HG03457 (cell line): ENCODE data around the gene SDR42E2.
"Not testable (repeated sequence)": the region's sequence is repeated elsewhere in the genome, so short reads cannot be mapped to it uniquely, and the experiment has no call there.

ENCODE experiments used
- ATAC-seq: cut with Tn5 transposase; IDR thresholded peaks from one replicate; pipeline ENCODE4 v1.9.1; 2021; ENCODE audit warnings: moderate number of reproducible peaks; ENCODE audit not compliant: unreplicated experiment

SDR42E2 gene

DNA sequence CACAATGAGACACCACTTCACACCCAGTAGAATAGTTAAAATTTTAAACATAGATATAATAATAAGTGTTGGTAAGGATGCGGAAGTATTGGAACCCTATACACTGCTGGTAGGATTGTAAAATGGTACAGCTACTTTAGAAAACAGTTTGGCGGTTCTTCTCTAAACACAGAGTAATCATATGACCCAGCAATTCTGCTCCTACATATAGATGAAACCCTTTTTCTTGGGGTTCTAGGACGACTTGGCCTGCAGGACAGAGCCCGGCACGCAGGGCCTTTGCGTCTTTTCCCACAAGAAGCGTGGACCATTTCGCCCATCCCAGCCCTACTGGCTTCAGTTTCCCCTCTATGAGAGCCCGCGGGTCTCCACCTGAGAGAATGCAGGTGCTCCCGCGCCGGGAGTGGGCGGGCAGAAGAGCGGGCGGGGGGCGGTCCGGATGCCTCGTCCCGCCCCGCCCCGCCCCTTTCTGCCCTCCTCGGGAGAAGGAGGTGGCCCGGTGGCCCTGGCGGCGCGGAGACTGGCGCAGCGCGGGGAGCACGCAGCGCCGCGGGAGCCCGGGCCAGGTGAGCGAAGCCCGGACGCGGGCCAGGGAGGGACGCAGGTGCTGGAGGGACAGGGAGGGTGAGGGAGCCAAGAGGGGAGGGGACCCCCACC lies at the start of gene SDR42E2:
SDR42E2 (plus strand) TSS at position 508 of the 657 bp plus-strand sequence. CDS start 3,077 bp downstream, outside the sequence.
- no peak for ATAC-seq

DNA sequence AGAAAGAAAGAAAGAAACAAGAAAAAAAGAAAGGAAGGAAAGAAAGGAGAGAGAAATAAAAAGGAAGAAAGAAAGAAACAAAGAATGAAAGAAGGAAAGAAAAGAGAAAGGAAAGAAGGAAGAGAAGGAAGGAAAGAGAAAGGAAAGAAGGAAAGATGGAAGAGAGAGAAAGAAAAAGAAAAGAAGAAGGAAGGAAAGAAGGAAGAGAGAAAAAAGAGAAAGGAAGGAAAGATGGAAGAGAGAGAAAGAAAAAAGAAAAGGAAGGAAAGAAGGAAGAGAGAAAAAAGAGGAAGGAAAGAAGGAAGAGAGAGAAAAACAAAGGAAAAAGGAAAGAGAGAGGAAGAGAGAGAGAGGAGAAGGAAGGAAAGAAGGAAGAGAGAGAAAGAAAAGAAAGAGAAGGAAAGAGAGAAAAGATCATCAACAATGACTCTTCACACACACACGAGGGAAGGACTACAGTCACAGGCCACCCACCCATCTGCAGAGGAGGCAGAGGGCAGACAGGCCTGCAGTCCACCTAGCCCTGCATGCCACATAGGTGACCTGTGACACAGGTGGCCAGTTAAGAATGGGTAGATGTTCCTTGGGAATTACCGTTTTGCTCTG lies 46.1 kb upstream of the SDR42E2 start:
- no peak for ATAC-seq

DNA sequence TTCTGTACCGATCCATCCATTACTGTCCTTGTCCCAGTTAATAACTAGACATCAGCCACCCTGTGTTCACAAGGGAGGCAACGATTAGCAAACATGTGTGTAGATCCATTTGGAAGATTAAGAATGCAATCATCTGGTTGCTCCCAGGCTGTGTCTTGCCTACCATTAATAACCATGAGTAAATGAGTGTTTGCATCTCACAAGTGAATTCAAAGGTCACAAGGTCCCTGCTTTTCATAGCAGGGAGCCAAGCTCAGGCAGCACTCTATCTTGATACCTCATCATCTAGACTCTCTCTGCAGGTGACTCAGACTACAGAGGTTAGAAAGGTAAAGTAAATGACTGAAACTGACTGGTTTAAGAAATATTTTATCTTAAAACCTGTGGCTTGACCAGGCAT lies 44.7 kb upstream of the SDR42E2 start:
- ATAC-seq, result no peak

DNA sequence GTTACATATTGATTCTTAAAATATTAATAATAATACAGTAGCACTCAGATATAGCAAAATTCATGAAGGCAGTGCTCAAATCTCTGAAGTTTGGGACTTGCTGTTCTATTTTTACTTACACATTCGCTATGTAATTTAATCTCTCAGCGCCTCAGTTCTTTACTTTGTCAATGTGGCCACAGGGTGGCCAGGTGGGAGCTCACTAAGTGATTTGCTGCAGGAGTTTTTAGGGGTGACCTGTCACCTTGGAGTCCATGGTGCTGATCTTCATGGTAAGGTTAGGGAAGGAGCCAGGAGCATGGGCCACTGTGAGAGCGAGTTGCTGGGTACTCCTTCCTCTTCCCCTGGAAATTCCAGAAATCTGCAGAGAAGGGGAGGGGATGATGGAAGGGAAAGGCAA lies 41.9 kb upstream of the SDR42E2 start:
- ATAC-seq, result no peak

DNA sequence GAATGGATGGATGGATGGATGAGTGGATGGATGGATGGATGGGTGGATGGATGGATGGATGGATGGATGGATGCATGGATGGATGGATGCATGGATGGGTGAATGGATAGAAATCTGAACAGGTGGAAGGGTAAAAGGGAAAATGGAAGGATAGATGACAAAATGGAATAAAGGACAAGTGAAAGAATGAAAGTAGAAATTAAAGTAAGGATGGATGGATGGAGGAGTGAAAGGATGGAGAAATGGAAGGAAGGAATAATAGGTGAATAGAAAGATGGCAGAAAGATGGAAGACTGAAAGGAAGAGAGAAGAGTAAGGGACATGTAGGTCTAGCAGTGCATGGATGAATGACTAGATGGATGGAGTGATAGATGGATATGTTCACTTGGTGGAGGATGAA lies 40.1 kb upstream of the SDR42E2 start:
- ATAC-seq, result no peak

DNA sequence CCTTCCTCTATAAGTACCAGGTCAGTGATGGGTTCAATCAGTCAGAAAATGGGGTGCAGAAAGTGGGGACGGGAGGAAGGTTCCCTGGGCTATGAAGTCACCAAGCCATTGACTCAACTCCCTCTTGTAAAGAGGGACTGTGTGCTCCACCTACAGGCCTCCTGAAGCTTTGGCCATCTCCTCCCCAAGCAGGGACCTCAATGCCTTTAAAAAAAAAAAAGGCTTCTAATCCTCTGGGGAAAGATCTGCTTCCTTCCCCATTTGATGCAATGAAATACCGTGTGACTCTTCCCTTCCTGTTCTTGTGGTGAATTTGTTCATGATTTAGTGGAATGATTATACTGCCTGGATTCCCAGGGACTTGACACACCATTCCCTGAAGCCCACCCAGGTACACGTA lies 39.2 kb upstream of the SDR42E2 start:
- ATAC-seq, result no peak

DNA sequence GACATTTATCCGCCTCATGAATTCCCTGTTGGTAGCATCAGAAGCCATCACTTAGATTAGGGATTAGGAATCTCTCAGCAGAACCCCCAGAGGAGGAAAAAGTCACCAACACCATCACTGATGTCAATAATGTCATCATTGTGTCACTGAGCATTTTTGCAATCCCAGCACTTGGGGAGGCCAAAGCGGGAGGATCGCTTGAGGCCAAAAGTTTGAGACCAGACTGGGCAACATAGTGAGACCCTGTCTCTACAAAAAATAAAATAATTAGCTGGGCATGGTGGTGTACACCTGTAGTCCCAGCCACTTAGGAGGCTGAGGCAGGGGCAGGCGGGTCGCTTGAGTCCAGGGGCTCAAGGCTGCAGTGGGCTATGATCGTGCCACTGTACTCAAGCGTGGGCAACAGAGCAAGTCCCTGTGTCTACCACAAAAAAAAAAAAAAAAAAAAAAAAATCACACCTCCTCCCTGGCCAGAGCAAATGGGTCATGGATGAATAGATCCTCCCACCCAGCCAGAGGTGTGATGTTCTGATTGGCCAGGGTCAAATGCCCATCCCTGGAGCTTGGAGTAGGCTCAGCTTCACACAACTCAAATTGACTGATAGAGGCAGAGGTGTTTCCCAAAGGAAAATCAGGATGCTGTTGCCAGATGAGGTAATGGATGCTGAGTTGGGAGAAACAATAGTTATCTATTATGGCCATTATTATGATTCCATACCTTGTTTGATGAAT lies 38.4 kb upstream of the SDR42E2 start:
- no peak for ATAC-seq

DNA sequence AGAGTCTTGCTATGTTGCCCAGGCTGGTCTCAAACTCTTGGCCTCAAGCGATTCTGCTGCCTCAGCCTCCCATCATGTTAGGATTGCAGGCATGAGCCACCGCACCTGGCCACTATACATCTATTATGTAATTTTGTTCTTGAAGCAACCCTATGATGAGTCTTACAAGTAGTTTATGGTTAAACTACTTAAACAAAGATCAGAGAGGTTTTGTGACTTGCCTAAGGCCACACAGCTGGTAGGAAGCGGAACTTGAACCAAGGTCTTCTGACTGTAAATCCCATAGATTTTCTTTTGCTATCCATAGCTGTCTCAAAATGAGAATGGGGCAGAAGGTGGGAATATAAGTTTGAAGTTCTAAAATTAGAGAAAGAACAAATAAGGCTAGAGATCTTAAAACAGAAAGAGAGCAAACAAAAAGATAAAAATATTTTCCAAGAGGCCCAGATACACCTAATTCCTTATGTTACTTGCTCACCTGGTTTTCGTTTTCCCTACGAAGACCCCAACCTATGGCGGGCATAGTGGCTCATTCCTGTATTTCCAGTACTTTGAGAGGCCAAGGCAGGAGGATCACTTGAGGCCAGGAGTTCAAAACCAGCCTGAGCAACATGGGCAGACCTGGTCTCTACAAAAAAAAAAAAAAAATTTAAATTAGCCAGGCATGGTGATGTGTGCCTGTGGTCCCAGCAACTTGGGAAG lies 37.6 kb upstream of the SDR42E2 start:
- ATAC-seq, result no peak

DNA sequence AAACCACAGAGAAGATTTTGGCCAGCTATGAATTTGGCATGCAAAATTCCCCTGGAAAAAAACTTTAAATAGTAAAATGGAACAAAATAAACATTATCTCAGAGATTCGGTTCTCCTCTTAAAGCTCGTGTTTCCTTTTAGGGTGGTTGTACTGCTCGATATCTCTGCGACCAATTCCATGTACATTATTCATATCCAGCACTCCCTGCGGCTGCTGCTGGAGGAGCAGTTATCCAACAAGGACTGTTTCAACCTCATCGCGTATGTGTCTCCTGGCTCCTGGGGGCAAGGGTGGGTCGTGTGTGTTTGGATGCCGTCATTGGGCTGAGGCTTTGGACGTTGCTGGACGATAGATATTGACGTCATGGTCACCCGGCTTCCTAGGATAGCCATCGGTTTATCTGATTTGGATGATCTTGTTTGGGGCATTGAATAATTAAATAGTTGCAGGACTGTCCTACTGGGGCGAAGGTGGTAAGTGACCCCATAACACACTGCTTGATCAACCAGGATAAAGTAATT lies 36.2 kb upstream of the SDR42E2 start:
- ATAC-seq, result no peak

DNA sequence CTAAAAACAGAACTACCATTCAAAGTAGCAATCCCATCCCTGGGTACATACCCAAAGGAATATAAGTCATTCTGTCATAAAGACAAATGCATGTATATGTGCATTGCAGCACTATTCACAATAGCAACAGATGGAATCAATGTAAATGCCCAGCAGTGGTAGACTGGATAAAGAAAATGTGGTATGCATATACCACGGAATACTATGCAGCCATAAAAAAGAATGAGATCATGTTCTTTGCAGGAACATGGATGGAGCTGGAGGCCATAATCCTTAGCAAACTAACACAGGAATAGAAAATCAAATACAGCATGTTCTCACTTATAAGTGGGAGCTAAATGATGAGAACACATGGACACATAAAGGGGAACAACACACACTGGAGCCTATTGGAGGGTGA lies 33.8 kb upstream of the SDR42E2 start:
- ATAC-seq, result not testable (repeated sequence)

DNA sequence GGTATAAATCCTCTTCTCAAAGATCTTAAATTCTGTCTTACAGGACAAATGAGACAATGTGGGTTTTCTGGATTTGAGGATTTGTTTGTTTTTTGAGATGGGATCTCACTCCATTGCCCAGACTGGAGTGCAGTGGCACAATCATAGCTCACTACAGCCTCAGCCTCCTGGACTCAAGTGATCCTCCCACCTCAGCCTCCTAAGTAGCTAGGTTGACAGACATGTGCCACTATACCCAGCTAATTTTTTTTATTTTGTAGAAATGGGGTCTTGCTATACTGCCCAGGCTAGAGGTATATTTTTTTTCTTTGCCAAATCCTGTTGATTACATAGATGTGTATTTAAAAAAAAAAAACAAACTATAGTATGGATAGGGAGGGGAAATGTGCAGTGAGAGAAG lies 31.8 kb upstream of the SDR42E2 start:
- ATAC-seq, result no peak

DNA sequence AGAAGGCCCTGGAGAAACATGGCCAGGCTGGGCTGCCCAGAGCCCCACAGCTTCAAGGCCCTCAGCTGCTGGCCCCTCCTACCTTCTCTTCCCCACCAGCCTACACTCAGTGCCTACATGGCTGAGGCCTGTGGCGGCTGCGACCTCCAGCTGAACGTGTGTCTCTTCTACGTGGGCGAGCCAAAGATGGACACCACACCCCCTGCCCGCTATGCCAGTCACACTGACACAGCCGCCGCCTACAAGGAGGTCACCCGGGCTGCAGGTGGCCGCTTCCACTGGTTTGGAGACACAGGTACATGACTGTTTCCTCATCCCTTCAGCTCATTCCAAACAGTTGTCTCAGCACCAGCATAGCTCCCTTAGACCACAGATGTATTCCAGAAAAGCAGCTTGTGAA lies 29.5 kb upstream of the SDR42E2 start:
- no peak for ATAC-seq

DNA sequence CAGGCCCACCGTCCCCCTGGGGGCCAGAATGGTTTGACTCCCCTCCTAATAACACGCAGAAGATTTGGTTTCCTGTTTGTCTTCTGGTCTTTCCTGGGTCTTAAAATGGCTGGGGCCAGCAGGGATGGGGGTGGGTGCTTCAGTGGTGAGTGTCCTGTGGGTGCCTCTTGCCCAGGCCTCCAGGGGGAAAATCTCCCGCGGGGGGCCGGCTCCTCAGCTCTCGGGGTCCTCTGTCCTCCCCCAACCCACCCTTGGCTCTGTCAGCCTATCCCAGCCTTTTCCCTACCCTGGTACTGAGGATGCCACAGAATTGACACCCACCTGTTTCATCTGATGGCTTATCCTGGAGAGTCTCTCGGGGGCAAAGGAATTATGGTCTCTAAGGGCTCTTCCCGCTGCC lies 23.8 kb upstream of the SDR42E2 start:
- ATAC-seq, result no peak

DNA sequence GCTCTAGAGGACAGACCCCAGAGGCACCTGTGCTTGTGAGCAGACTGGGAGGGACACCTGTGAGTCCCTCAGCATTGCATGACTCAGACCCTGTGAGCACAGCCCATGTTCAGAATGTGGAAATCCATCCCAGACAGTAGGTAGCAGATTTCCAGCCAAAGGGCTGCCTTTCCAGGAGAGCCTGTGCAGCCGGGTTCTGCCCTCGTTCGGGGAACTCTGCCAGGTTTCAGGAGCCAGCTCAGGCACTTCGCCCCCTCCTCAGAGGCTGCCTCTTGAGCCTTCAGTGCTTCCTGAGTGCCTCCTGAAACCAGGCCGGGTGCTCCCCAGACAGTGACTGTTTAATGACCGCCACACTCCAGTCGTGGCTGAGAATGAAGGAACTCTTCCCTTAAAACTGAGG lies 23.3 kb upstream of the SDR42E2 start:
- no peak for ATAC-seq

DNA sequence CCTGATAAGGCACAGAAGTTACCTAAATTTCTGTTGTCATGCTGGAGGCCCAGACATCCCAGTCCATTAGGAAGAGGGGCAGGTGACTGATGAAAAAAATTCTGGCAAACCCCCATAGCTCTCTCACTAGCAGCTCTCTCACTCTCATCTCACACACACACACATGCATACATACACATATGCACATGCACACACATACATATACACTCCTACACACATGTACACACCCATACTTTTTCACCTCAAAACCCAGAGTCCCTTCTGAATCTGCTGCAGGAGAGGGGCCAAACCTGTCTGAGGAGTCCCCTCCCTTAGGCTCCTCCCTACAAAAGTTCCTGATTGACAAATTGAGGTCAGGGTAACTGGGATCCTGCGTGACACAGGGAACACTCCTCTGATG lies 22.6 kb upstream of the SDR42E2 start:
- ATAC-seq, result no peak

DNA sequence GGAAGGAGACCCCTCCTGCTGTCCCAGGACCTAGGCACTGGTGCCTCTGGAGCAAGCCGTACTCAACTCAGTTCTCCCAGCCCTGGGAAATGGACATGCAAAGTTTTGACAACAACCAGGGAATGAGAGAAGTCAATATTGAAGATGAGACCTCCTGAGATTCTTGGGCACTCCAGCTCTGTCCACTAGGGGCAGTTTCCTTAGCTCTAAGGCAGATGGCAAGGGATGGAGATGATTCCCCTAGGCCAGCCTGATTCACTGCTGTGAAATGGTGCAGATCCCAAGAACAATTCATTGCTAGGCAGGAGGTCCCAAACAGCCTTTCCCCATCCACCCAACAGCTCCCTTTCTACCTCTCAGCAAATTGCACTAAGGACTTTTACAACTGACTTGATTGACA lies 20.5 kb upstream of the SDR42E2 start:
- no peak for ATAC-seq

DNA sequence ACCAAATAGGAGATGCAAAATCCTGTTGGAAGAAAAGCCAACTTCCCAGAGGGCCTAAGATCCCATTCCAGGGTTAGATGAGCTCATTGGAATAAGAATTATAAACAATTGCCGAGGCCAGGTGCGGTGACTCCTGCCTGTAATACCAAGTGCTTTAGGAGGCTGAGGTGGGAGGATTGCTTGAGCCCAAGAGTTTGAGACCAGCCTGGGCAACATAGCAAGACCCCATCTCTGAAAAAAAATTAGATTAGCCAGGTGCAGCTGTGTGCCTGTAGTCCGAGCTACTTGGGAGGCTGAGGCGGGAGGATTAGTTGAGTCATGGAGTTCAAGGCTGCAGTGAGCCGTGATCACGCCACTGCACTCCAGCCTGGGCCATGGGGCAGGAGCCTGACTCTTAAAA lies 17.8 kb upstream of the SDR42E2 start:
- ATAC-seq, result no peak

DNA sequence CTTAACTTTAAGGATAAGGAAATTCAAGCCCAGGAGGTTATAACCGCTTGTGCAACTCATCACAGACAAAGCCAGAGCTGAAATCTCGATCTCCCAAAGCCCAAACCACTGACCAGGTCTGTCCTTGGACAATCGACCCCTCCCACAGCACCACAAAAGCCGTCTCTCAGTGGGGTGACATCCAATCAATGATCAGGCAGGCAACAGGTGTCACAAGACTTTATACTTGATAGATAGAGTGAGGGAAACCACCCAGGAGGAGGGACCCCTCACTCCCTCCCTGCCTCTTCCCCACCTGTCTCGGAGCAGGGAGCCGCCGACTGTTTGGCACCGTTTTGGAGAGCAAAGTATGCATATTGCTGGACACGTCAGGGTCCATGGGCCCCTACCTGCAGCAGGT lies 14.5 kb upstream of the SDR42E2 start:
- no peak for ATAC-seq

DNA sequence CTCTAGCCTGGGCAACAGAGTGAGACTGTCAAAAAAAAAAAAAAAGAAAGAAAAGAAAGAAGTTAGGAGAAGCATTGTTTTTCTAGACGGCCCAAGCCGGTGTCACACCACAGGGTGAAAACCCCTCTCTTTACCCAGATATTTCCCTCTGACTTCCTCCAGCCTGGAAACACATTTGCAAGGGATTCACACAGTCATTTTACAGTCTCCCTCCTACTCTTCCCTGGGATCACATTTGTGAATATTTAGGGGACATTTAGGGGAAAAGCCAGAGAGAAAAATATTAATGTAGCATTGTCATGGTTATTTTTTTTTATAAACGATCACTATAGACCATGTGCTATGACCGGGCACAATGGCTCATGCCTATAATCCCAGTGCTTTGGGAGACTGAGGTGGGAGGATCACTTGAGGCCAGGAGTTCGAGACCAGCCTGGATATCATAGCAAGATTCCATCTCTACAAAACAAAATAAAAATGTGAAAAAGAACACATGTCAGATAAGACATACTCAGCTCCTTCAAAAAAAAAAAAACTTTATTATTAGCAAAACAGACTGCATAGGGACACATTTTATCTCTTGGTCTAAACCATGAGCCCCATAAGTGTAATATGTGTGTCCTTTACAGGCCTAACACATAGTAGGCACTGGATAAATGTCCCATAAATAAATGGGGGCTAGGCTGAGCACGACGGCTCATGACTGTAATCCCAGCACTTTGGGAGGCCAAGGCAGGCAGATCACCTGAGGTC lies 10.9 kb upstream of the SDR42E2 start:
- ATAC-seq, result no peak

DNA sequence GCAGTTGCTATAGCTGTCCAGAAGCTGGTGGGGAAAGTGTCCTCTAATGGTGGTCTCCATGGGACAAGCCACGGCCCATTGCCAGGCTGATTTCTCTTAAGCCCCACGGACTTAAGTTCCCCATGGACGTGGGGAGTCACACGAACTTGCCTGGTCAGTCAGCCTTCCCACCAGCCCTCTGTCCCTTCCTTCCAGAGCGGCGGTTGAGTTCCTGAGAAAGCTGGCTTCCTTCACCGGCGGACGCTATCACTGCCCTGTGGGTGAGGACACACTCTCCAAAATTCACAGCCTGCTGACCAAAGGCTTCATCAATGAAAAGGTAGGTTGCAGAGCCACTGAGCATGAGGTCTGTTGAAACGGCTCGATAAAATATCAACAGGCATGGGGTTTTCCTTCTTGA lies 10.0 kb upstream of the SDR42E2 start:
- ATAC-seq, result no peak

DNA sequence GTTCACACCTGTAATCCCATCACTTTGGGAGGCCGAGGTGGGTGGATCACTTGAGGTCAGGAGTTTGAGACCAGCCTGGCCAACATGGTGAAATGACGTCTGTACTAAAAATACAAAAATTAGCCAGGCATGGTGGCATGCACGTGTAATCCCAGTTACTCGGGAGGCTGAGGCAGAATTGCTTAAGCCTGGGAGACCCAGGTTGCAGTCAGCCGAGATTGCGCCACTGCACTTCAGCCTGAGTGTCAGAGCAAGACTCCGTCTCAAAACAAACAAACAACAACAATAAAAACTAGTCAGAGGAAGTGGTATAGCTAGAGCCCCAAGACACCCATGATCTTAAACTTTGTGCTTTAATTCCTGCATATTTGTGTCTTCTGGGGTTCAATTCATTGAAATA lies 9.2 kb upstream of the SDR42E2 start:
- ATAC-seq, result not testable (repeated sequence)
